GM23338 (cell line): Measurements from ENCODE around the gene HMGCLL1. TPM values are rescaled to one million over a fixed set of nuclear protein-coding genes. Genes with fewer than 3 reads are reported as not detected.

Experiments used
- ATAC-seq: fragments of 200-7000 bp; cut with Tn5 transposase; 3 replicates; pipeline ENCODE4 v1.9.1; 2020
- DNase-seq: peaks from one replicate; pipeline ENCODE4 v3.0.0-alpha.2; 2015; ENCODE audit warnings: low spot score
- H2AFZ ChIP-seq: fragments of 200-600 bp; sonication (generic); 2 replicates; pipeline ENCODE4 v1.8.0; 2016; ENCODE audit warnings: antibody characterized with exemption, mild to moderate bottlenecking, moderate library complexity
- H3F3A ChIP-seq: fragments of 200-600 bp; sonication (generic); replicated peaks from 2 replicates; pipeline ENCODE4 v1.8.0; 2017; ENCODE audit warnings: antibody characterized with exemption, mixed run types, low read depth
- H3K27ac ChIP-seq: fragments of 200-600 bp; sonication (generic); 2 replicates; pipeline ENCODE4 v1.6.1; 2016; ENCODE audit warnings: low read depth
- H3K27me3 ChIP-seq: fragments of 200-600 bp; sonication (generic); 2 replicates; pipeline ENCODE4 v1.8.0; 2016; ENCODE audit warnings: mild to moderate bottlenecking, mixed run types, moderate library complexity; ENCODE audit not compliant: insufficient read depth
- H3K36me3 ChIP-seq: fragments of 200-600 bp; sonication (generic); 2 replicates; pipeline ENCODE4 v1.8.0; 2016; ENCODE audit warnings: mild to moderate bottlenecking; ENCODE audit not compliant: insufficient read depth
- H3K4me1 ChIP-seq: fragments of 200-600 bp; sonication (generic); 2 replicates; pipeline ENCODE4 v1.8.0; 2016; ENCODE audit warnings: mild to moderate bottlenecking, moderate library complexity; ENCODE audit not compliant: insufficient read depth
- H3K4me2 ChIP-seq: fragments of 200-600 bp; sonication (generic); 2 replicates; pipeline ENCODE4 v1.7.1; 2017; ENCODE audit warnings: mixed run types
- H3K4me3 ChIP-seq: fragments of 200-600 bp; sonication (generic); 2 replicates; pipeline ENCODE4 v1.6.1; 2016; ENCODE audit warnings: mixed run types
- H3K79me2 ChIP-seq: fragments of 200-600 bp; sonication (generic); replicated peaks from 2 replicates; pipeline ENCODE4 v1.8.0; 2017; ENCODE audit warnings: mild to moderate bottlenecking; ENCODE audit not compliant: insufficient read depth
- H3K9me2 ChIP-seq: fragments of 200-600 bp; sonication (generic); 2 replicates; pipeline ENCODE4 v1.8.0; 2017; ENCODE audit not compliant: insufficient read depth
- H4K20me1 ChIP-seq: fragments of 200-600 bp; sonication (generic); replicated peaks from 2 replicates; pipeline ENCODE4 v1.8.0; 2017; ENCODE audit warnings: mild to moderate bottlenecking; ENCODE audit not compliant: insufficient read depth
- H3K27ac Mint-ChIP-seq: 2 replicates; pipeline ENCODE4 v1.8.0; 2020; ENCODE audit warnings: inconsistent platforms, mild to moderate bottlenecking, moderate library complexity, mixed read lengths
- H3K27me3 Mint-ChIP-seq: 3 replicates; pipeline ENCODE4 v1.8.0; 2022; ENCODE audit warnings: low read depth, mild to moderate bottlenecking, moderate library complexity, mixed read lengths, inconsistent platforms; ENCODE audit not compliant: insufficient read depth, poor library complexity
- H3K36me3 Mint-ChIP-seq: 3 replicates; pipeline ENCODE4 v1.8.0; 2021; ENCODE audit warnings: low read depth, mild to moderate bottlenecking, inconsistent platforms, moderate library complexity, mixed read lengths
- H3K4me1 Mint-ChIP-seq: 3 replicates; pipeline ENCODE4 v1.8.0; 2020; ENCODE audit warnings: mild to moderate bottlenecking, inconsistent platforms, mixed read lengths
- H3K4me3 Mint-ChIP-seq: 3 replicates; pipeline ENCODE4 v1.8.0; 2021; ENCODE audit warnings: moderate library complexity, mild to moderate bottlenecking, inconsistent platforms, mixed read lengths
- H3K9me3 Mint-ChIP-seq: 3 replicates; pipeline ENCODE4 v1.8.0; 2020; ENCODE audit warnings: moderate library complexity, mild to moderate bottlenecking, inconsistent platforms, mixed read lengths
- CREB1 ChIP-seq: fragments of 250-450 bp; sonication (Bioruptor Pico); IDR thresholded peaks from 2 replicates; pipeline ENCODE4 v1.5.0; 2020; ENCODE audit warnings: low read depth, mild to moderate bottlenecking, moderate library complexity
- CTCF ChIP-seq, 2 experiments: fragments of 200-600 bp in 1 of 2; sonication (generic) in 1 of 2; conservative IDR thresholded peaks; 2 replicates each; pipeline versions ENCODE4 v1.5.1 to v1.6.1; 2016 to 2017; ENCODE audit warnings: antibody characterized with exemption in 2 of 2, low read depth in 2 of 2, mild to moderate bottlenecking in 2 of 2, moderate library complexity in 1 of 2
- ETS1 ChIP-seq: IDR thresholded peaks from 2 replicates; pipeline ENCODE4 v1.6.1; 2016; ENCODE audit warnings: antibody characterized with exemption
- EZH2phosphoT487 ChIP-seq: fragments of 200-600 bp; sonication (generic); IDR thresholded peaks from one replicate; pipeline ENCODE4 v1.8.1; 2018; ENCODE audit warnings: antibody characterized with exemption; ENCODE audit not compliant: unreplicated experiment
- NANOG ChIP-seq: IDR thresholded peaks from 2 replicates; pipeline ENCODE4 v1.6.1; 2016; ENCODE audit warnings: antibody characterized with exemption, borderline replicate concordance
- STAT1 ChIP-seq: IDR thresholded peaks from one replicate; pipeline ENCODE4 v1.6.1; 2016; ENCODE audit warnings: antibody characterized with exemption; ENCODE audit not compliant: unreplicated experiment
- ZNF114 ChIP-seq: fragments of 250-450 bp; sonication (Bioruptor Pico); IDR thresholded peaks from 2 replicates; pipeline ENCODE4 v1.5.0; 2020; ENCODE audit warnings: mild to moderate bottlenecking, moderate library complexity
- ZNF331 ChIP-seq: fragments of 250-450 bp; sonication (Bioruptor Pico); IDR thresholded peaks from 2 replicates; pipeline ENCODE4 v1.5.0; 2020; ENCODE audit warnings: low read depth, mild to moderate bottlenecking, moderate library complexity
- polyA plus RNA-seq: library from polyadenylated mRNA; unstranded; fragments of >200 nt; fragmentation: Nextera tagmentation; extraction: Ambion mirVana; gene quantifications from 2 replicates; pipeline ENCODE4 v1.2.1, GENCODE V29; 2016
- total RNA-seq: library from RNA; depleted of rRNA; stranded (reverse); fragments of >200 nt; shearing (Covaris generic); gene quantifications from 2 replicates; pipeline ENCODE4 v1.2.3, GENCODE V29; 2014
- TF ChIP-seq, protein P1 (sequence below): IDR thresholded peaks from one replicate; pipeline ENCODE4 v1.6.1; 2018; ENCODE audit warnings: antibody characterized with exemption; ENCODE audit not compliant: unreplicated experiment

Gene HMGCLL1
- total and polyA plus RNA-seq, 2 experiments from 2014 or later = 0.24 TPM; not detected in 1

GRCh38 chr6:55512904-55513303, 66.1 kb downstream of the HMGCLL1 start (continued):
- TF ChIP-seq, protein P1, sequence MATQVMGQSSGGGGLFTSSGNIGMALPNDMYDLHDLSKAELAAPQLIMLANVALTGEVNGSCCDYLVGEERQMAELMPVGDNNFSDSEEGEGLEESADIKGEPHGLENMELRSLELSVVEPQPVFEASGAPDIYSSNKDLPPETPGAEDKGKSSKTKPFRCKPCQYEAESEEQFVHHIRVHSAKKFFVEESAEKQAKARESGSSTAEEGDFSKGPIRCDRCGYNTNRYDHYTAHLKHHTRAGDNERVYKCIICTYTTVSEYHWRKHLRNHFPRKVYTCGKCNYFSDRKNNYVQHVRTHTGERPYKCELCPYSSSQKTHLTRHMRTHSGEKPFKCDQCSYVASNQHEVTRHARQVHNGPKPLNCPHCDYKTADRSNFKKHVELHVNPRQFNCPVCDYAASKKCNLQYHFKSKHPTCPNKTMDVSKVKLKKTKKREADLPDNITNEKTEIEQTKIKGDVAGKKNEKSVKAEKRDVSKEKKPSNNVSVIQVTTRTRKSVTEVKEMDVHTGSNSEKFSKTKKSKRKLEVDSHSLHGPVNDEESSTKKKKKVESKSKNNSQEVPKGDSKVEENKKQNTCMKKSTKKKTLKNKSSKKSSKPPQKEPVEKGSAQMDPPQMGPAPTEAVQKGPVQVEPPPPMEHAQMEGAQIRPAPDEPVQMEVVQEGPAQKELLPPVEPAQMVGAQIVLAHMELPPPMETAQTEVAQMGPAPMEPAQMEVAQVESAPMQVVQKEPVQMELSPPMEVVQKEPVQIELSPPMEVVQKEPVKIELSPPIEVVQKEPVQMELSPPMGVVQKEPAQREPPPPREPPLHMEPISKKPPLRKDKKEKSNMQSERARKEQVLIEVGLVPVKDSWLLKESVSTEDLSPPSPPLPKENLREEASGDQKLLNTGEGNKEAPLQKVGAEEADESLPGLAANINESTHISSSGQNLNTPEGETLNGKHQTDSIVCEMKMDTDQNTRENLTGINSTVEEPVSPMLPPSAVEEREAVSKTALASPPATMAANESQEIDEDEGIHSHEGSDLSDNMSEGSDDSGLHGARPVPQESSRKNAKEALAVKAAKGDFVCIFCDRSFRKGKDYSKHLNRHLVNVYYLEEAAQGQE = no peak
- no peak for TF ChIP-seq ZNF114 (CRISPR knock-in tag)
- TF ChIP-seq ZNF331 (CRISPR knock-in tag) = no peak

DNA sequence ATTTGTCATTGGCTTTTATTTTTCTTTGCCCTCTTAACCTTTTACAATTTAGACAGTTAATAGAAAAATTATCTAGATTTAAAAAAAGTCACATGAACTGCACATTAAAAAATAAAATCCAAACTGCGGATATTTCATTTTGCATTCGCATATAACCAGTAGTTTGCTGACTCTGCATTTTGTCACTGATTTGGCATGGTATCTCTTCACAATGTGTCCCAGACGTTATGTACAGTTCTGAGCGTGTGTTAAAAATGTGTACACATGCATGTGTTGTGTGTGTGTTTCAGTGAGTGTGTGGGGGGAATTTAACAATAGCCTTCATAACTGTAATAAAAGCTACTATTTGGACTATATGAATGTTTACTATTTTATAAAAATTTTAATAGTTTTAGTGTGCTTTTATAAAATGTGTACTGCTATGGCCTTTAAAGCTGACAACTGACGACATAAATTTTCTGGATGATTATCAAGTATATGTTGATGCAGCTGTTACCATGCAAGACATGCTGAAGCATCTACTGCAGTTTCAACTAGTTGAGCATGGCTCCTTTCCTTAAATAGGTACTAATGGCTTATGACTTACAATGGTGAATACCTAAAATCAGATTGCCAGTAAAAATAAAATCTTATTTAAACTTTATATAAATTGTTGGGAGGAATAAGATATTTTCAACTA, 67.7 kb downstream of the HMGCLL1 start:
- Histone ChIP-seq H4K20me1 (no peaks in the 10 kb centered on the region), H3K9me2 (no peaks in the 10 kb centered on the region), H3K27me3 (no peaks in the 10 kb centered on the region), H2AFZ (no peak overlapping the region), H3K79me2 (no peaks in the 10 kb centered on the region), H3K4me2 (no peak overlapping the region), H3F3A (no peaks in the 10 kb centered on the region), H3K36me3 (no peaks in the 10 kb centered on the region), H3K4me3 (no peak overlapping the region), H3K4me1 (no peaks in the 10 kb centered on the region), H3K27ac (no peak overlapping the region)
- H3K27me3 Mint-ChIP-seq = no peaks in the 10 kb centered on the region
- H3K27ac Mint-ChIP-seq = no peak overlapping the region
- H3K36me3 Mint-ChIP-seq = no peaks in the 10 kb centered on the region
- H3K4me1 Mint-ChIP-seq = no peaks in the 10 kb centered on the region
- DNase-seq = no peak
- ATAC-seq = no peak
- no peak for TF ChIP-seq EZH2phosphoT487
- TF ChIP-seq ZNF114 (CRISPR knock-in tag) = no peak
- no peak for TF ChIP-seq CTCF (conservative IDR thresholded peaks at IDR 0.05; ENCODE audit: low read depth in 2 of 2)
- no peak for TF ChIP-seq CREB1 (CRISPR knock-in tag)
- TF ChIP-seq NANOG = no peak
- no peak overlapping the region for H3K4me3 Mint-ChIP-seq
- H3K9me3 Mint-ChIP-seq = no peaks in the 10 kb centered on the region

GRCh38 chr6:55499591-55499990, 79.4 kb downstream of the HMGCLL1 start:
- ATAC-seq = no peak
- TF ChIP-seq, protein P1 = no peak
- TF ChIP-seq ETS1 (no peak), STAT1 (no peak)

More at GRCh38 chr6:55499591-55499990, 79.4 kb downstream of the HMGCLL1 start:
- no peaks in the 10 kb centered on the region for H3K79me2 ChIP-seq
- H3K4me3 Mint-ChIP-seq = no peak overlapping the region
- H4K20me1 ChIP-seq = no peaks in the 10 kb centered on the region
- H3K36me3 Mint-ChIP-seq = no peaks in the 10 kb centered on the region
- H3K27me3 ChIP-seq = no peaks in the 10 kb centered on the region
- no peak for DNase-seq
- no peaks in the 10 kb centered on the region for H3F3A ChIP-seq
- no peaks in the 10 kb centered on the region for H3K36me3 ChIP-seq
- H3K27ac Mint-ChIP-seq = no peak overlapping the region
- no peak overlapping the region for H3K27ac ChIP-seq
- peaks cover 7% of the 10 kb centered on the region for H3K4me1 Mint-ChIP-seq
- H3K4me1 ChIP-seq = no peaks in the 10 kb centered on the region
- no peaks in the 10 kb centered on the region for H3K9me2 ChIP-seq
- H2AFZ ChIP-seq = no peak overlapping the region
- no peaks in the 10 kb centered on the region for H3K9me3 Mint-ChIP-seq
- no peak overlapping the region for H3K4me3 ChIP-seq
- H3K4me2 ChIP-seq = no peak overlapping the region
- H3K27me3 Mint-ChIP-seq = no peaks in the 10 kb centered on the region
